Measurements from ENCODE around the gene PGAM5. TPM values are rescaled to one million over a fixed set of nuclear protein-coding genes. Genes with fewer than 3 reads are reported as not detected.

The PGAM5 gene
- total and polyA plus RNA-seq, 2 of the 13 experiments (the other 11 are each of a cell fraction or from before 2014, with no cell fraction given) = 18.0 to 77.9 TPM

DNA sequence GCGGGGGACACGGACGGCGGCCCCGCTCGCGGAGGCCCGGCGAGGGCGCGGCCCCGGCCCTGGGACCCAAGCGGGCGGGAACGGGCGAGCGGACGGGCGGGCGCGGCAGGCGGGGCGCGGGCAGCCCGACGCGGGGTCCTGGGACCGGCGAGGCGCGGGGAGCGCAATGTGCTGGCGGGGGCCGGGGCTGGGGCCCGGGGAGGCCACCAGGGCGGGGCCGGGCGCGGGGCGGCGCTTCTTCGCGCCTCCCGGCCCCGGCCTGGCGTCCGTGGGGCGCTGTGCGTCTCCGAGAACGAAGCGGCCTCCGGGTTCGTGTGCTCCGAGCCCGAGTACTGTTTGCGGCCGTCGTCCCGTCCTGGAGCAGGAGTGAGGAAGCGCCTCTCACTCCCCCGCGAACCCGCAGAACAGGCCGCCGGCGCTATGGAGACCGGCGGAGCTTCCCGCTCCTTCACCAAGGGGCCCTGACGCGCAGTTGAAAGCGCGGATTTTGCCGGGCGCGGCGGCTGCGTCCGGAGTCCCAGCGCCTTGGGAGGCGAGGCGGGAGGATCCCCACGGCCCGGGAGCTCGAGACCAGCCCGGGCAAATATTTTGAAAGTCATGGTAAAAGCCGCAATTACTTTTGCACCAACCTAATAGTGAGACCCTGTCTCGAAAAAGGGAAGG, 51.4 kb downstream of the PGAM5 start (continued):
- TF ChIP-seq, protein P1, sequence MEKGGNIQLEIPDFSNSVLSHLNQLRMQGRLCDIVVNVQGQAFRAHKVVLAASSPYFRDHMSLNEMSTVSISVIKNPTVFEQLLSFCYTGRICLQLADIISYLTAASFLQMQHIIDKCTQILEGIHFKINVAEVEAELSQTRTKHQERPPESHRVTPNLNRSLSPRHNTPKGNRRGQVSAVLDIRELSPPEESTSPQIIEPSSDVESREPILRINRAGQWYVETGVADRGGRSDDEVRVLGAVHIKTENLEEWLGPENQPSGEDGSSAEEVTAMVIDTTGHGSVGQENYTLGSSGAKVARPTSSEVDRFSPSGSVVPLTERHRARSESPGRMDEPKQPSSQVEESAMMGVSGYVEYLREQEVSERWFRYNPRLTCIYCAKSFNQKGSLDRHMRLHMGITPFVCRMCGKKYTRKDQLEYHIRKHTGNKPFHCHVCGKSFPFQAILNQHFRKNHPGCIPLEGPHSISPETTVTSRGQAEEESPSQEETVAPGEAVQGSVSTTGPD (CRISPR knock-in tag; IDR thresholded peaks at IDR 0.05) = no peak
- no peak for TF ChIP-seq RFX3 (CRISPR knock-in tag; IDR thresholded peaks at IDR 0.05)
- TF ChIP-seq, protein P2, sequence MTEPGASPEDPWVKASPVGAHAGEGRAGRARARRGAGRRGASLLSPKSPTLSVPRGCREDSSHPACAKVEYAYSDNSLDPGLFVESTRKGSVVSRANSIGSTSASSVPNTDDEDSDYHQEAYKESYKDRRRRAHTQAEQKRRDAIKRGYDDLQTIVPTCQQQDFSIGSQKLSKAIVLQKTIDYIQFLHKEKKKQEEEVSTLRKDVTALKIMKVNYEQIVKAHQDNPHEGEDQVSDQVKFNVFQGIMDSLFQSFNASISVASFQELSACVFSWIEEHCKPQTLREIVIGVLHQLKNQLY (CRISPR knock-in tag; IDR thresholded peaks at IDR 0.05) = no peak
- no peak for TF ChIP-seq MED1 (CRISPR knock-in tag; IDR thresholded peaks at IDR 0.05)
- no peak for TF ChIP-seq SSRP1 (CRISPR knock-in tag; IDR thresholded peaks at IDR 0.05)
- TF ChIP-seq, protein P3, sequence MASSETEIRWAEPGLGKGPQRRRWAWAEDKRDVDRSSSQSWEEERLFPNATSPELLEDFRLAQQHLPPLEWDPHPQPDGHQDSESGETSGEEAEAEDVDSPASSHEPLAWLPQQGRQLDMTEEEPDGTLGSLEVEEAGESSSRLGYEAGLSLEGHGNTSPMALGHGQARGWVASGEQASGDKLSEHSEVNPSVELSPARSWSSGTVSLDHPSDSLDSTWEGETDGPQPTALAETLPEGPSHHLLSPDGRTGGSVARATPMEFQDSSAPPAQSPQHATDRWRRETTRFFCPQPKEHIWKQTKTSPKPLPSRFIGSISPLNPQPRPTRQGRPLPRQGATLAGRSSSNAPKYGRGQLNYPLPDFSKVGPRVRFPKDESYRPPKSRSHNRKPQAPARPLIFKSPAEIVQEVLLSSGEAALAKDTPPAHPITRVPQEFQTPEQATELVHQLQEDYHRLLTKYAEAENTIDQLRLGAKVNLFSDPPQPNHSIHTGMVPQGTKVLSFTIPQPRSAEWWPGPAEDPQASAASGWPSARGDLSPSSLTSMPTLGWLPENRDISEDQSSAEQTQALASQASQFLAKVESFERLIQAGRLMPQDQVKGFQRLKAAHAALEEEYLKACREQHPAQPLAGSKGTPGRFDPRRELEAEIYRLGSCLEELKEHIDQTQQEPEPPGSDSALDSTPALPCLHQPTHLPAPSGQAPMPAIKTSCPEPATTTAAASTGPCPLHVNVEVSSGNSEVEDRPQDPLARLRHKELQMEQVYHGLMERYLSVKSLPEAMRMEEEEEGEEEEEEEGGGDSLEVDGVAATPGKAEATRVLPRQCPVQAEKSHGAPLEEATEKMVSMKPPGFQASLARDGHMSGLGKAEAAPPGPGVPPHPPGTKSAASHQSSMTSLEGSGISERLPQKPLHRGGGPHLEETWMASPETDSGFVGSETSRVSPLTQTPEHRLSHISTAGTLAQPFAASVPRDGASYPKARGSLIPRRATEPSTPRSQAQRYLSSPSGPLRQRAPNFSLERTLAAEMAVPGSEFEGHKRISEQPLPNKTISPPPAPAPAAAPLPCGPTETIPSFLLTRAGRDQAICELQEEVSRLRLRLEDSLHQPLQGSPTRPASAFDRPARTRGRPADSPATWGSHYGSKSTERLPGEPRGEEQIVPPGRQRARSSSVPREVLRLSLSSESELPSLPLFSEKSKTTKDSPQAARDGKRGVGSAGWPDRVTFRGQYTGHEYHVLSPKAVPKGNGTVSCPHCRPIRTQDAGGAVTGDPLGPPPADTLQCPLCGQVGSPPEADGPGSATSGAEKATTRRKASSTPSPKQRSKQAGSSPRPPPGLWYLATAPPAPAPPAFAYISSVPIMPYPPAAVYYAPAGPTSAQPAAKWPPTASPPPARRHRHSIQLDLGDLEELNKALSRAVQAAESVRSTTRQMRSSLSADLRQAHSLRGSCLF (CRISPR knock-in tag; IDR thresholded peaks at IDR 0.05; ENCODE audit: borderline replicate concordance) = no peak
- TF ChIP-seq MTA1 (CRISPR knock-in tag; IDR thresholded peaks at IDR 0.05; ENCODE audit: borderline replicate concordance) = no peak; the same call in 1 of the 2 replicates
- peak; percentile 29 for TF ChIP-seq AGO2 (optimal IDR thresholded peaks at IDR 0.05; ENCODE audit: low read depth, low read length)
- 0 out of 2 replicates have a peak, but pooled peaks have one; percentile 33 for TF ChIP-seq ZNF337 (CRISPR knock-in tag; IDR thresholded peaks at IDR 0.05; ENCODE audit: borderline replicate concordance, low read depth)
- TF ChIP-seq SMARCC2 (IDR thresholded peaks at IDR 0.05) = no peak
- TF ChIP-seq GPN1 (CRISPR knock-in tag; IDR thresholded peaks at IDR 0.05; ENCODE audit: borderline replicate concordance) = peak; percentile 71; the same call in 1 of the 2 replicates
- peak; percentile 72 for TF ChIP-seq ERF (CRISPR knock-in tag; IDR thresholded peaks at IDR 0.05)
- TF ChIP-seq ZIK1 (CRISPR knock-in tag; IDR thresholded peaks at IDR 0.05; ENCODE audit: borderline replicate concordance, low read depth) = no peak
- TF ChIP-seq FOXK2 (IDR thresholded peaks at IDR 0.05) = no peak
- TF ChIP-seq ZFP90 (CRISPR knock-in tag; IDR thresholded peaks at IDR 0.05; ENCODE audit: borderline replicate concordance) = no peak
- no peak for TF ChIP-seq ZSCAN9 (CRISPR knock-in tag; IDR thresholded peaks at IDR 0.05; ENCODE audit: borderline replicate concordance)
- TF ChIP-seq ZNF589 (CRISPR knock-in tag; conservative IDR thresholded peaks at IDR 0.05) = peak; percentile 59; the same call in 1 of the 2 replicates
- TF ChIP-seq ZNF12 (CRISPR knock-in tag; IDR thresholded peaks at IDR 0.05) = no peak
- TF ChIP-seq, protein P4, sequence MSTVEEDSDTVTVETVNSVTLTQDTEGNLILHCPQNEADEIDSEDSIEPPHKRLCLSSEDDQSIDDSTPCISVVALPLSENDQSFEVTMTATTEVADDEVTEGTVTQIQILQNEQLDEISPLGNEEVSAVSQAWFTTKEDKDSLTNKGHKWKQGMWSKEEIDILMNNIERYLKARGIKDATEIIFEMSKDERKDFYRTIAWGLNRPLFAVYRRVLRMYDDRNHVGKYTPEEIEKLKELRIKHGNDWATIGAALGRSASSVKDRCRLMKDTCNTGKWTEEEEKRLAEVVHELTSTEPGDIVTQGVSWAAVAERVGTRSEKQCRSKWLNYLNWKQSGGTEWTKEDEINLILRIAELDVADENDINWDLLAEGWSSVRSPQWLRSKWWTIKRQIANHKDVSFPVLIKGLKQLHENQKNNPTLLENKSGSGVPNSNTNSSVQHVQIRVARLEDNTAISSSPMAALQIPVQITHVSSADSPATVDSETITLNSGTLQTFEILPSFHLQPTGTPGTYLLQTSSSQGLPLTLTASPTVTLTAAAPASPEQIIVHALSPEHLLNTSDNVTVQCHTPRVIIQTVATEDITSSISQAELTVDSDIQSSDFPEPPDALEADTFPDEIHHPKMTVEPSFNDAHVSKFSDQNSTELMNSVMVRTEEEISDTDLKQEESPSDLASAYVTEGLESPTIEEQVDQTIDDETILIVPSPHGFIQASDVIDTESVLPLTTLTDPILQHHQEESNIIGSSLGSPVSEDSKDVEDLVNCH (CRISPR knock-in tag; IDR thresholded peaks at IDR 0.05) = no peak
